ENCODE results near the gene EIF4A2. TPM values are rescaled to one million over a fixed set of nuclear protein-coding genes. Genes with fewer than 3 reads are reported as not detected.

The EIF4A2 gene
- total and polyA plus RNA-seq, 2 of the 13 experiments (the other 11 are each of a cell fraction or from before 2014, with no cell fraction given), result 480 to 596 TPM

DNA sequence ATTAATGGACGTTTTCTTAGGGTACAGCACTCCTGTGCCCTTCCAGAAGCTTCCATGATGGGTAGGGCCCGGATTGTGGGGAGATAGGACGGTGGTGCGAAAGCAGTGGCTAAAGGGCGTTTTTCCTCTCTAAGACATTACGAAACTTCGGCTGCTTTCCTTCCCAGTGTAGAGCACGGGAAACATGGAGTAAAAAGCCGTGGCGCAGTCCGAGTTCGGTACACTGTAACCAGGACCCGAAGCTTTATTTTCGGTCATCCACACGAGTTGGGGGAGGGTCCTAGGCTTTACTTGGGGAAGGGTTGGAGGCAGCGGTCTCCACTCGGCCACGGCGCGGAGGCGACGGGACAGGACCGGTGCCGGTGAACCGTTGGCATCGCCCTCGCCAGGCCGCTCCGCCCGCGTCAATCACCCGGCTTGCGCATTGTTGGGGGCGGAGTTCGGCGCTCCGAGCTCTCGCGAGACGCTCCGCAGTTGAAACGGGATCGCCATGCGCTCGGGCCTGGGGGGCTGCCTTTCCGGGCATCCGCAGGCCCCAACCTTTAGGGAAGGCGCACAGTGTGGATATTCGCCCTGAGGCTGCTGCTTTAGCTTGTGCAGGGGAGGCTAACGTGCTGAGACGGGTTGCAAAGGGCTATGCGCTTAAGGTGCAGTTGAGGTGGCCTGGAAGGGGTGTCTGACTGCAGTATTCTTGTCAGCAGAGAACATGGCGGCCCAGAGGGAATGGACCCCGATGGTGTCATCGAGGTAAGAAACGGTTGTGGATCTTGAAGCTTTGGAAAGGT lies 546 bp downstream of the EIF4A2 start (continued):
- TF ChIP-seq, protein P1, sequence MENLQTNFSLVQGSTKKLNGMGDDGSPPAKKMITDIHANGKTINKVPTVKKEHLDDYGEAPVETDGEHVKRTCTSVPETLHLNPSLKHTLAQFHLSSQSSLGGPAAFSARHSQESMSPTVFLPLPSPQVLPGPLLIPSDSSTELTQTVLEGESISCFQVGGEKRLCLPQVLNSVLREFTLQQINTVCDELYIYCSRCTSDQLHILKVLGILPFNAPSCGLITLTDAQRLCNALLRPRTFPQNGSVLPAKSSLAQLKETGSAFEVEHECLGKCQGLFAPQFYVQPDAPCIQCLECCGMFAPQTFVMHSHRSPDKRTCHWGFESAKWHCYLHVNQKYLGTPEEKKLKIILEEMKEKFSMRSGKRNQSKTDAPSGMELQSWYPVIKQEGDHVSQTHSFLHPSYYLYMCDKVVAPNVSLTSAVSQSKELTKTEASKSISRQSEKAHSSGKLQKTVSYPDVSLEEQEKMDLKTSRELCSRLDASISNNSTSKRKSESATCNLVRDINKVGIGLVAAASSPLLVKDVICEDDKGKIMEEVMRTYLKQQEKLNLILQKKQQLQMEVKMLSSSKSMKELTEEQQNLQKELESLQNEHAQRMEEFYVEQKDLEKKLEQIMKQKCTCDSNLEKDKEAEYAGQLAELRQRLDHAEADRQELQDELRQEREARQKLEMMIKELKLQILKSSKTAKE (CRISPR knock-in tag; IDR thresholded peaks at IDR 0.05; ENCODE audit: borderline replicate concordance), result 0 out of 2 replicates have a peak, but pooled peaks have one; percentile 17
- TF ChIP-seq ZFYVE20 (CRISPR knock-in tag; IDR thresholded peaks at IDR 0.05; ENCODE audit: borderline replicate concordance, low read depth) (no peak), PCBP1 (IDR thresholded peaks at IDR 0.05; ENCODE audit: borderline replicate concordance, low read depth, low read length) (no peak), NFYB (CRISPR knock-in tag; IDR thresholded peaks at IDR 0.05) (peak; percentile 15; the same call in 1 of the 2 replicates), SCMH1 (CRISPR knock-in tag; IDR thresholded peaks at IDR 0.05; ENCODE audit: borderline replicate concordance) (no peak), ZNF224 (CRISPR knock-in tag; IDR thresholded peaks at IDR 0.05) (0 out of 2 replicates have a peak, but pooled peaks have one; percentile 14), ZNF337 (CRISPR knock-in tag; IDR thresholded peaks at IDR 0.05; ENCODE audit: borderline replicate concordance, low read depth) (0 out of 2 replicates have a peak, but pooled peaks have one; percentile 23), YEATS4 (CRISPR knock-in tag; IDR thresholded peaks at IDR 0.05; ENCODE audit: borderline replicate concordance) (peak; percentile 13), ZNF75D (CRISPR knock-in tag; IDR thresholded peaks at IDR 0.05; ENCODE audit: borderline replicate concordance) (no peak), ZNF644 (CRISPR knock-in tag; IDR thresholded peaks at IDR 0.05; ENCODE audit: low read depth) (no peak), ZNF207 (IDR thresholded peaks at IDR 0.05; ENCODE audit: borderline replicate concordance) (no peak)
- TF ChIP-seq, protein P2, sequence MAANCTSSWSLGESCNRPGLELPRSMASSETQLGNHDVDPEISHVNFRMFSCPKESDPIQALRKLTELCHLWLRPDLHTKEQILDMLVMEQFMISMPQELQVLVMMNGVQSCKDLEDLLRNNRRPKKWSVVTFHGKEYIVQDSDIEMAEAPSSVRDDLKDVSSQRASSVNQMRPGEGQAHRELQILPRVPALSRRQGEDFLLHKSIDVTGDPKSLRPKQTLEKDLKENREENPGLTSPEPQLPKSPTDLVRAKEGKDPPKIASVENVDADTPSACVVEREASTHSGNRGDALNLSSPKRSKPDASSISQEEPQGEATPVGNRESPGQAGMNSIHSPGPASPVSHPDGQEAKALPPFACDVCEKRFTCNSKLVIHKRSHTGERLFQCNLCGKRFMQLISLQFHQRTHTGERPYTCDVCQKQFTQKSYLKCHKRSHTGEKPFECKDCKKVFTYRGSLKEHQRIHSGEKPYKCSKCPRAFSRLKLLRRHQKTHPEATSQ (CRISPR knock-in tag; IDR thresholded peaks at IDR 0.05; ENCODE audit: borderline replicate concordance), result 0 out of 2 replicates have a peak, but pooled peaks have one; percentile 23
- TF ChIP-seq, protein P3, sequence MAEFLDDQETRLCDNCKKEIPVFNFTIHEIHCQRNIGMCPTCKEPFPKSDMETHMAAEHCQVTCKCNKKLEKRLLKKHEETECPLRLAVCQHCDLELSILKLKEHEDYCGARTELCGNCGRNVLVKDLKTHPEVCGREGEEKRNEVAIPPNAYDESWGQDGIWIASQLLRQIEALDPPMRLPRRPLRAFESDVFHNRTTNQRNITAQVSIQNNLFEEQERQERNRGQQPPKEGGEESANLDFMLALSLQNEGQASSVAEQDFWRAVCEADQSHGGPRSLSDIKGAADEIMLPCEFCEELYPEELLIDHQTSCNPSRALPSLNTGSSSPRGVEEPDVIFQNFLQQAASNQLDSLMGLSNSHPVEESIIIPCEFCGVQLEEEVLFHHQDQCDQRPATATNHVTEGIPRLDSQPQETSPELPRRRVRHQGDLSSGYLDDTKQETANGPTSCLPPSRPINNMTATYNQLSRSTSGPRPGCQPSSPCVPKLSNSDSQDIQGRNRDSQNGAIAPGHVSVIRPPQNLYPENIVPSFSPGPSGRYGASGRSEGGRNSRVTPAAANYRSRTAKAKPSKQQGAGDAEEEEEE (CRISPR knock-in tag; IDR thresholded peaks at IDR 0.05; ENCODE audit: borderline replicate concordance), result no peak
- TF ChIP-seq, protein P4, sequence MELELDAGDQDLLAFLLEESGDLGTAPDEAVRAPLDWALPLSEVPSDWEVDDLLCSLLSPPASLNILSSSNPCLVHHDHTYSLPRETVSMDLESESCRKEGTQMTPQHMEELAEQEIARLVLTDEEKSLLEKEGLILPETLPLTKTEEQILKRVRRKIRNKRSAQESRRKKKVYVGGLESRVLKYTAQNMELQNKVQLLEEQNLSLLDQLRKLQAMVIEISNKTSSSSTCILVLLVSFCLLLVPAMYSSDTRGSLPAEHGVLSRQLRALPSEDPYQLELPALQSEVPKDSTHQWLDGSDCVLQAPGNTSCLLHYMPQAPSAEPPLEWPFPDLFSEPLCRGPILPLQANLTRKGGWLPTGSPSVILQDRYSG (CRISPR knock-in tag; IDR thresholded peaks at IDR 0.05), result no peak
- TF ChIP-seq, protein P5, sequence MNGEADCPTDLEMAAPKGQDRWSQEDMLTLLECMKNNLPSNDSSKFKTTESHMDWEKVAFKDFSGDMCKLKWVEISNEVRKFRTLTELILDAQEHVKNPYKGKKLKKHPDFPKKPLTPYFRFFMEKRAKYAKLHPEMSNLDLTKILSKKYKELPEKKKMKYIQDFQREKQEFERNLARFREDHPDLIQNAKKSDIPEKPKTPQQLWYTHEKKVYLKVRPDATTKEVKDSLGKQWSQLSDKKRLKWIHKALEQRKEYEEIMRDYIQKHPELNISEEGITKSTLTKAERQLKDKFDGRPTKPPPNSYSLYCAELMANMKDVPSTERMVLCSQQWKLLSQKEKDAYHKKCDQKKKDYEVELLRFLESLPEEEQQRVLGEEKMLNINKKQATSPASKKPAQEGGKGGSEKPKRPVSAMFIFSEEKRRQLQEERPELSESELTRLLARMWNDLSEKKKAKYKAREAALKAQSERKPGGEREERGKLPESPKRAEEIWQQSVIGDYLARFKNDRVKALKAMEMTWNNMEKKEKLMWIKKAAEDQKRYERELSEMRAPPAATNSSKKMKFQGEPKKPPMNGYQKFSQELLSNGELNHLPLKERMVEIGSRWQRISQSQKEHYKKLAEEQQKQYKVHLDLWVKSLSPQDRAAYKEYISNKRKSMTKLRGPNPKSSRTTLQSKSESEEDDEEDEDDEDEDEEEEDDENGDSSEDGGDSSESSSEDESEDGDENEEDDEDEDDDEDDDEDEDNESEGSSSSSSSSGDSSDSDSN (CRISPR knock-in tag; IDR thresholded peaks at IDR 0.05), result peak; percentile 74
- TF ChIP-seq, protein P6, sequence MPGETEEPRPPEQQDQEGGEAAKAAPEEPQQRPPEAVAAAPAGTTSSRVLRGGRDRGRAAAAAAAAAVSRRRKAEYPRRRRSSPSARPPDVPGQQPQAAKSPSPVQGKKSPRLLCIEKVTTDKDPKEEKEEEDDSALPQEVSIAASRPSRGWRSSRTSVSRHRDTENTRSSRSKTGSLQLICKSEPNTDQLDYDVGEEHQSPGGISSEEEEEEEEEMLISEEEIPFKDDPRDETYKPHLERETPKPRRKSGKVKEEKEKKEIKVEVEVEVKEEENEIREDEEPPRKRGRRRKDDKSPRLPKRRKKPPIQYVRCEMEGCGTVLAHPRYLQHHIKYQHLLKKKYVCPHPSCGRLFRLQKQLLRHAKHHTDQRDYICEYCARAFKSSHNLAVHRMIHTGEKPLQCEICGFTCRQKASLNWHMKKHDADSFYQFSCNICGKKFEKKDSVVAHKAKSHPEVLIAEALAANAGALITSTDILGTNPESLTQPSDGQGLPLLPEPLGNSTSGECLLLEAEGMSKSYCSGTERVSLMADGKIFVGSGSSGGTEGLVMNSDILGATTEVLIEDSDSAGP (CRISPR knock-in tag; IDR thresholded peaks at IDR 0.05; ENCODE audit: borderline replicate concordance), result peak; percentile 39; the same call in 1 of the 2 replicates
